ENCODE data around the gene SMARCA2.
A peak's percentile ranks its signal among the peaks of the same experiment; 100 is the strongest.

SMARCA2 gene

DNA sequence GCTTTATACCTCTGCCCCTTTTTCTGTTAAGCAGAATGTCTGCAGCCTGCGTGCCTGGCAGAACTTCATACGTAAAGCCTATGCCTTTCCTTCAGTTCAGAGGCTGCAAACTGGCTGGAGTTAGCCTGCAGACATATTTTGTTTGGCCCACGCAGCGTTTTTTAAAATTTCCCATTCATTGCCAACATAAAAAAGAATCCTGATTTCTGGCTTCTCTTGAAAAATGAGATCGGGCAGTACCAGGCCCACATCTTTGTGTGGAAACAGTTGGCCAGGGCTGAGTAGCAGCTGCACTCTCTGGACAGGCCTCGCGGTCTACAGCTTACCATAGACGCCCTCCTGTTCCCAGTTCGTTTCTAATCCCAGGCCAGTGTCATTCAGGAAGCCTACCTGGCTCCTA lies 104.4 kb downstream of the SMARCA2 start:
- no peak for DNase-seq (ENCODE audit: low read depth)
- no peak overlapping the region for H3K4me3 ChIP-seq (ENCODE audit: control insufficient read depth, low read depth, low read length)
- TF ChIP-seq, protein P1, sequence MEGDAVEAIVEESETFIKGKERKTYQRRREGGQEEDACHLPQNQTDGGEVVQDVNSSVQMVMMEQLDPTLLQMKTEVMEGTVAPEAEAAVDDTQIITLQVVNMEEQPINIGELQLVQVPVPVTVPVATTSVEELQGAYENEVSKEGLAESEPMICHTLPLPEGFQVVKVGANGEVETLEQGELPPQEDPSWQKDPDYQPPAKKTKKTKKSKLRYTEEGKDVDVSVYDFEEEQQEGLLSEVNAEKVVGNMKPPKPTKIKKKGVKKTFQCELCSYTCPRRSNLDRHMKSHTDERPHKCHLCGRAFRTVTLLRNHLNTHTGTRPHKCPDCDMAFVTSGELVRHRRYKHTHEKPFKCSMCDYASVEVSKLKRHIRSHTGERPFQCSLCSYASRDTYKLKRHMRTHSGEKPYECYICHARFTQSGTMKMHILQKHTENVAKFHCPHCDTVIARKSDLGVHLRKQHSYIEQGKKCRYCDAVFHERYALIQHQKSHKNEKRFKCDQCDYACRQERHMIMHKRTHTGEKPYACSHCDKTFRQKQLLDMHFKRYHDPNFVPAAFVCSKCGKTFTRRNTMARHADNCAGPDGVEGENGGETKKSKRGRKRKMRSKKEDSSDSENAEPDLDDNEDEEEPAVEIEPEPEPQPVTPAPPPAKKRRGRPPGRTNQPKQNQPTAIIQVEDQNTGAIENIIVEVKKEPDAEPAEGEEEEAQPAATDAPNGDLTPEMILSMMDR (conservative IDR thresholded peaks at IDR 0.05; ENCODE audit: control insufficient read depth, insufficient read depth, low read depth, low read length): no peak

DNA sequence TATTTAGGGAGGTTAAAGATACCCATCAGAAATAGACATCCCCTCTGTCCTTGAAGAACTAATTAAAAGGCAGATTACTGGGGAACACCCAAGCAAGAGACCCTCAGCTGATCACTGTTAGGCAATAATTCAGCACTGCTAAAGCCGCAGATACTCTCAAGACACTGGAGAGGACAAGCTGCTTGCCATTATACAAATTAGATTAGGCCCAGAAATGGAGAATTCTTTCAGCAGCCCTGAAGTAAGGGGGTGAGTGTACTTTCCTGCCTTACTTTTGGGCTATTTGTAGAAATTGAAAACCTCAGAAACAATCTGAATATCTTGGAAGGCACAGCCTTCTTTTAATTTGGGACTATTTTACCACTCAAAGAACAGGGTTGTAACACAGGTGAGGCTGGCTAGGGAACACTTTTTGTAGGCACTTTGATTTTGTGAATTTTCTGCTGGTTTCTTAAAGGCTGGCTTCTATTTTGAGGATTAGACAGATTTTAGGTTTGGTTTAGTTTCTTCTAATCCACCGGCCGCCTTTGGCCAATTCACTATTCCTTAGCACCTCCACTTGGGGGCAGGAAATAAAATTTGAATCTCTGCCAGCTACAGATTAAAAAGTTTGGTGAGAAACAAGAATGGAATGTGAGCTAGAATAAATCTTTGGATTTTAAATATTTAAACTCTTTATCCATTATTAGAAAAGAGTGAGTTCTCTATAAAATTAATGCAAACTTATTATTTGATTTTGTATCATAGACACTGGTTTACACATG lies 106.0 kb downstream of the SMARCA2 start:
- TF ChIP-seq, protein P1 (conservative IDR thresholded peaks at IDR 0.05; ENCODE audit: control insufficient read depth, insufficient read depth, low read depth, low read length): peak; percentile 21
- no peak overlapping the region for H3K4me3 ChIP-seq (ENCODE audit: control insufficient read depth, low read depth, low read length)
- peak; percentile 46 for DNase-seq (ENCODE audit: low read depth)

DNA sequence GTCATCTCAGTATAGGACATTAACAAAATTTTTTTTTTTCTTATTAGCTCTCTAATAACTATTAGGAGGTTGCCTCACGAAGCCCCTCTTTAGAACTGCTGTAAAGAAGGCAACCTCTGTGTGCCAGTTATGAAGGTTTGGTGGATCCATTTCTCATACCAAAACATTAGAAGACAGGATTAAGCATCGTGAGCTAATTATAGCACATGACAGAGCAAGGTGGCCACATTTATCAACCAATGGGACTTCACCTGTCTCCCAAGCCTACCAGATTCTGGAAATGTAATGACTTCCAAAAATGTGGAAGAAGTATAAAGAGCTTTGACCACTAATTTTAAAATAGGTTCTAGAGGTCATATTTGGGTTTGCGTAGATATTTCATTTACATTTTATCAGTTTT lies 107.2 kb downstream of the SMARCA2 start:
- TF ChIP-seq, protein P1 (conservative IDR thresholded peaks at IDR 0.05; ENCODE audit: control insufficient read depth, insufficient read depth, low read depth, low read length): no peak
- no peak for DNase-seq (ENCODE audit: low read depth)
- H3K4me3 ChIP-seq (ENCODE audit: control insufficient read depth, low read depth, low read length): no peak overlapping the region

DNA sequence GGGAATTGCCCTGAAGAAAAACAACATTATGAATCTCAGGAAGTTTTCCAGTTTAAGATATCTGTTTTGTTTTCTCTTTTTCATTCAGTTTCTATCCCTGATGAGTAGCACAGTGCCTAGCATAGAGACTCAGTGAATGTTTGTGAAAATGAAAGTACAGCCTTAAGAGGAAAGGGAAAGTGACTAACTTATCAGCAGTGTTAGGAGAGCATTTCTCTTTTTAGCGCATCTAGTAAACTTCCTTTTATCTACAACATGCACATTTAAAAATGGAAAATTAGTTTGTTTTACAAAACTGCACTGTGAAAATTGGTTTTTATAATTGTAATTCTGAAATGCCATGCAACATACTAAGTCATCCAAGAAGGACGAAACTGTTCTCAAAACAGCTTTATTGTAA lies 110.8 kb downstream of the SMARCA2 start:
- H3K4me3 ChIP-seq (ENCODE audit: control insufficient read depth, low read depth, low read length): no peak overlapping the region
- peak; percentile 29 for DNase-seq (ENCODE audit: low read depth)
- TF ChIP-seq, protein P1 (conservative IDR thresholded peaks at IDR 0.05; ENCODE audit: control insufficient read depth, insufficient read depth, low read depth, low read length): no peak

DNA sequence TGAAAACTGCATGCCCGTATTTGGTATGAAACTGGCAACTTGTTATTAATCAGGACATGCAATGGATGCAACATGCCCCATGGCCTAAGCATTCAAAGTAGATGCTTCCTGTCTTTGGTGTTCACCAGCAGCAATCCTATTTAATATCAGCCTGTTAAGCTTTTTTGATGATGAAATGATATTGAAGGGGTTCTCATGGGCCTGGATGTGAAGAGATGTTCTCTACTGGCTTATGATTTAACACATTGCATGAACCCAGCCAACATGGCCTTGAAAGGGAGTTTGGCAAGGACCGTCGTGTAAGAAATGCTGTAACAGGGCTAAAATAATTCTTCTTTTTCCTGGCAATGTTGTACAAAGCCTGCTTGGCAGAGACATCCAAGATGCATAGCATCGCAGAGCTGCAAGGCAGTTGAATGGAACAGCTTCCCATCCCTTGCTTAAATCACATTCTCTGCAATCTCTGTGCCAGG lies 111.2 kb downstream of the SMARCA2 start:
- H3K4me3 ChIP-seq (ENCODE audit: control insufficient read depth, low read depth, low read length): no peak overlapping the region
- TF ChIP-seq, protein P1 (conservative IDR thresholded peaks at IDR 0.05; ENCODE audit: control insufficient read depth, insufficient read depth, low read depth, low read length): no peak
- peak; percentile 34 for DNase-seq (ENCODE audit: low read depth)

DNA sequence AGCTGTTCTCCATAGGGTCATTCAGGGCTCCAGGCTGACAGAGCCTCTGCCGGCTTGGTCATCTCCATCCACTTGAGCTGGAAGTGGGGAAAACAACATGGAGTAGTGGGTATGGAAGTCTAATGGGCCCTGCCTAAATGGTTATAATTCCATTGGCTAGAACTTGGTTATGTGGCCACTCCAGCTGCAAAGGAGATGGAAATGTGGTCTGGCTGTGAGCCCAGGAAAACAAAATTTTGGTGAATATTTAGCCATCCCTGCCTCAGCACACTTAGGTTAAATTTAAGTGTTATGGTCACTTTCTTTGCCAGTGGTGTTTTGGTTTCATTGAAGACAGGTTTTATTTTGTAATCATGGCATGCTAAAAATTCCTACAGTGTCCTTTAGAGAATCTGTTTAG lies 112.3 kb downstream of the SMARCA2 start:
- TF ChIP-seq, protein P1 (conservative IDR thresholded peaks at IDR 0.05; ENCODE audit: control insufficient read depth, insufficient read depth, low read depth, low read length): no peak
- peak; percentile 65 for DNase-seq (ENCODE audit: low read depth)
- no peak overlapping the region for H3K4me3 ChIP-seq (ENCODE audit: control insufficient read depth, low read depth, low read length)
